ENCODE data around the gene PHC2. TPM values are rescaled to one million over a fixed set of nuclear protein-coding genes. Genes with fewer than 3 reads are reported as not detected.
A peak's percentile ranks its signal among the peaks of the same experiment; 100 is the strongest.

Gene PHC2
- total RNA-seq, 1 experiment from 2014 or later: 128 TPM

DNA sequence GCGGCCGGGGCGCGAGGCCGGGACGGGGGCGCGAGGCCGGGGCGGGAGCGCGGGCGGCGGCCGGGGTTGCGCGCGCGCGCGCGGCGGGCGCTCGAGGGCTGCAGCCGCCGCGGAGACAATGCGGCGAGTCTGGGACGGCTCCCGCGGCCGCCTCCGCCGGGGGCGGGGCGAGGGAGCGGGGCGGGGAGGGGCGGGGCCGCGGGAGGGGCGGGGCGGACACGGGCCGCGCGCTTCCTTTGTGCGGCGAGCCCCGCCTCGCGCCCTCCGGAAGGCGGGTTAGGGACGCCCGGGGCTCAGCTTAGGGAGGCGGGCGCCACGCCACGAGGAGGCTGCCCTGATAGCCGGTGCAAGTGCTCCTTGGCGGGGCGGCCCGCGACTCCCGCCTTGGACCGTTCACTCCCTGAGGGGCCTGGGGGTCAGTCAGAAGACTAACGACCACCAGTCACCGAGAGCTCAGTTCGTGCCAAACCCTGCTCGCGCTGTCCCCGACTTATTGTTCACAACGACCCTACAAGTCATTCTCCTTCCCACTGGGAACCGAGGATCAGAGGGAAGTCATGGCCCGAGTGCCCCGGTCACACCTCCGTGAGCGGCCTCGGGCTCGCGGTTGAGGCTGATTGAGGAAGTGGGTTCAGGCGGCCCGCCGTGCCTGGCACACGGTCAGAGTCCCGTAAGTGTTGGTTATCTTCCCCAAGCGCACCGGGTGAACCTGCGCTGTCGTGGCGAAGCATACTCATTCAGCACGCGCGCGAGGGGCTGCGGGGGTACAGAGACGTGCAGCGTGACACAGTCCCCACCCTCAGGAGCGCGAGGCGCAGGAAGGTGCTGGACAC, 80.9 kb downstream of the PHC2 start:
- DNase-seq (ENCODE audit: low read depth): peak; percentile 84

DNA sequence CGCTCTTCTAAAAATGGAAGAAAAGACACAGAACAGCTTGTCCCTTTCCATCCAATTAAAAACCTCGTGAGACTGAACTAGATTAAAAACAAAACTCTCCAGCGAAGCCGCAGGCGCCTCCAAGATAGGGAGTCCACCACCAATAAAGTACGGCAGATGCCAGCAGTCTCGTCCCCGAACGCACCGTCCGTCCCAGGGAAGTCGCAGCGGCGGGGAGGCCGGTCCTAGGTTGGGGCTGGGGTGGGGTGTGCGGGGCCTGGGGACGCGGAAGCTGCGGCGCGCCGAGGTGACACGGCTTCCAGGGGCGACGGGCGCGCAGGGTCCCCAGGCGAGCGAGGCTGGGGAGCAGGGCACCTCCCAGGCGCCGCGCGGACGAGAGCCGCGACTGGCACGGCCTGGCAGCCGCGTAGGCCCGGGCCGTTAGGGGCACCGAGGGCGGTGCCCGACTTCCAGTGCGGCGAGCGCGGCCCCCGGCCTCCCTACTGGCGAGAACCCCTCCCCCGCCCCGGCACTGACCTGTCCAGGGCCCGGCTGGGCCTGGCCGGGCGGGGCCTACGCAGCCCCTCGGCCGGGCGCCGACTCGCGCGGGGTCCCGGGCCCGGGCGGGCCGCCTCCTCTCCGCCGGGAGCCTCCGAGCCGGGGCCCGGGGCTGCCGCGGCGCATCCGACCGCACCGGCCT, 81.7 kb downstream of the PHC2 start:
- DNase-seq (ENCODE audit: low read depth): peak; percentile 55

DNA sequence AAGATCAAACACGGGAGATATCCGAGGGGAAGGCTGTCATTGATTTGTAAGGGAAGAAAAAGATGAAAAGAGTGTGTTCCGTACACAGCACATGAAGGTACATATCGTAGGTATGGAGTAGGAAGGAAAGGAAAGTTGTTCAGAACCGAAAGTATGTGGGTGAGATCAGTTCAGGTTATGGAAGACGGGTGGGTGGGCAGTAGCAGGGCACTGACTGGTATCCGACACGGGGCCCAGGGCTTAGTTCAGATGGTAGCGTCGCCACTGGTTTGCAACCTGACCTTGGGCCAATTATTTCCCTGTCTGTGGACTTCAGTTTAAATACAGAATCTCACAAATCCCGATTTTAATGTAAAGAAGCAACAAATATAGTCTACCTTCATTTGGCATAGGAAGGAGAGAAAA, 82.2 kb downstream of the PHC2 start:
- DNase-seq (ENCODE audit: low read depth): peak; percentile 54

DNA sequence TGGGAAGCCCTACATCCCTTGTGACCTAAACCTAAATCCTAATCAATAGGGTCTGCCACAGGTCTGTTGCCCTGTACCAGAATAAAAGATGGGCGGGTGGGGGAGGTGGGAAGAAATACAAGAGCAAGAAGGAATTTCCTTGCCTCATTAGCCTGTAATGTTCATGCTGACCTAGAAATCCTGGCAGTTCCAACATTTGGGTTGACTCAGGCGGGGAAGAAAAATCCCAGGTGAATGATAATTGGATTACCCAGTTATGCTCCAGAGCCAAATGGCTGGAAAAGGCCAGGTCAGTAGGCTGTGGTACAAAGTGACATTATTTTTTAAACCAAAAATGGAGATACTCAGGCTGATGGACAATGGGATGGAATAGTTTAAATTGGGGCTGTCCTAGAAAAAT, 82.7 kb downstream of the PHC2 start:
- peak; percentile 73 for DNase-seq (ENCODE audit: low read depth)

DNA sequence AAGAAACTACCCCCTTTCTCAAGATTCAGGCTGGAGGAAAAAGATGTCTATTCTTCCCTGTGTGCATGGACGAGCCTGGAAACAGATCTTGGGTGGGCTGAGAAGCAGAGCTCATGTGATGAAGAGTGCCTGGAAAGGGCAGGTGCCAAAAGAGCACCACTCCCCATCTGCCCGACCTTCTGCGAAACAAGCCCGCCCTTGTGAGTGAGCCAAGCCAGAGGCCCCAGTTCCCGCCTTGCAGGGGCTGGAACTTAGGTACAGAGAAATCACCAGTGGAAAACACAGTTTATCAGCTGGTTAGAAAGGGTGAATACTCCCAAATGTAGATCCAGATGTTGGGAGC, 83.3 kb downstream of the PHC2 start:
- peak; percentile 55 for DNase-seq (ENCODE audit: low read depth)

DNA sequence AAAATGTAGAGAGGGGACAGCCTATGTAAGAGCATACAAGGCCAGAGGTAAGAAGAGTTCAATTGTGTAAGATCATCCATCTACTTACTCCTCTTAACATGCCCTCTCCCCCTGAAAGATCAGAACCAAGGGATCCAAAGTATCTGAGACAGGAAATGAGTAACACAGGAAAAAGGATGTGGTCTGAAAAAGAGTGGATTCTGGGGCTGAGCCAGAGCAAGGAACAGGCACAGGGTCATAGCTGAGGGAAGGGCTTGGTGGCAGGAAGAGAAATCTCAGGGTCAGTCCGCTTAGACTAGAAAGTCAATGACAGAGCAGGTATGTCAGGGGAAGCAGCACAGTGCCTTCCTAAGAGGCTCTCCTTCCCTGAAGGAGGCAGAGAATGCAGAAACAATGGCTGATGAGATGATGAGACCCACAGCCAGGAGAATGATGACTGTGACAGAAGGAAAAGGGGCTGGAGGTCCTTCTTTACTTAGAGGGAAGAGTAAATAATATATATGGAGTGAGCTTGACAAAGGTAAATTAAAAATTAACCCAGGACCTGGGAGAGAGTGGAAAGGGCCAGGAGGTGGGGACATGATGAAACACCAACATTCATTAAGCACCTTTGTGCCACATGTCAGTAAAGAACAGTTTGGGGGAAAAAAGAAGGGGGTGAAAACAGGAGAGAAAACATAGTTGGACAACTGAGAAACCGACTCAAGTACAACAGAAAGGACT, 83.8 kb downstream of the PHC2 start:
- DNase-seq (ENCODE audit: low read depth): peak; percentile 99

DNA sequence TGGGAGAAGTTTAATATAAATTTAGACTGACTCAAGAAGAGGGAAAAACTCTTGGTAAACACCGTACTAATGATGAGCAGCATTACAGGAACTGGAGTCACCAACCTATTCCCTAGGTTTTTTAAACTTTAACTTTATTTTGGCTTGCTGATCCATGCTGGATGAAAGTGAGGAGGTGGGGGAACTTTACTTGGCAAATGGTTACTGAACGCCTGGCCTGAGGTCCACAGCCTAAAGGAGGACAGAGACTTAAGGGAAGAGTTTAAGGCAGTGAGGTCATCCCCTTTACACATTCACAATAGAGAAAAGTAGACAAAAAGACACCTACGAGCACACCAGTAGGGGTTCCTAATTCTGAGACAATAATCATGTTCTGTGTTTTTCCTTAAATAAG, 84.4 kb downstream of the PHC2 start:
- no peak for DNase-seq (ENCODE audit: low read depth)

DNA sequence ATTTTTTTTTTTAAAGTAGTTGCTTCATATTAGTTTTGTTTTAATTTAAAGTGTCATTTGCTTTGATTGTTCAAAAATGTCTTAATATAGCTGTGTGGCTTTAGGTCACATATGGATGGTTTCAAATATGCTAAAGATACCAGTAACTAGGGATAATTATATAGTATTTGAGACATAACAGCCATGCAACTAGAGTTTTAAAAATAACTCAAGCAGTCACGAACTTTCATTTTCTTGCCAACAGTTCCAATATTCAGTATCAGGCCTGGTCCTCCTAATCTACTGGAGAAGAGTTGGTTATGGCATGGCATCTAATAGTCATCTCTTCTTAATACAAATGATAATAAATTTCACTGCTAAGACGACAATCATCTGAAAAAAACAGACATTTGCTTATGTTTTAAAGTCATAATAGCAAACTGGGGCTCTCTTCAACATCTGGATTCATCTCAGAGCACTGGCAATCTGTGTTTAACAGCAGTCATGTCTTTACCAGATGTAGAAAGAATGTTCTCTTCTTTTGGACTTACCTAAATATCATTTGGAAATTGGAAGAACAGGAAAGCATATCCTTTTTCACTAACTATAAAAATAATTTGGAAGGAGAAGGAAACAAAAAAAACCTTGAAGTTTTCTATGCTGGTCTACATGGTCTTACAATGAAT, 85.9 kb downstream of the PHC2 start:
- no peak for DNase-seq (ENCODE audit: low read depth)

DNA sequence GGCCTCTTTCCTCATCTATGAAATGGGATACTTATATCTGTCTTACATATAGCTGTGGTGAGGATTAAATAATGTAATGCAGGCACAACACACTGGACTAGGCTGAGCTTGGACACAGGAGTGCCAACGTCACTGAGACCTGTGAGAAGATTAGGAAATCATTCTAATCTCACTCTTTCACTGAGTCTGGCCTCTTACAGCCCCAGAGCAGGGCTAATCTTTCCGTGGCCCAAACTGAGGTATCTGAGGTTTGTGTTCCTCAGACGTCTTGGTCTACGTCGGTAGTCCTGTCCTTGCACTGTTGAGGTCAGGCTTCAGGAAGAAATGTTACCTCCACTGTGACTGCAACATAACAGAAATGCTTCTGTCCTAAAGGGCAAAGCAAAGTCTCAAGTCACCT, 87.4 kb downstream of the PHC2 start:
- DNase-seq (ENCODE audit: low read depth): no peak

DNA sequence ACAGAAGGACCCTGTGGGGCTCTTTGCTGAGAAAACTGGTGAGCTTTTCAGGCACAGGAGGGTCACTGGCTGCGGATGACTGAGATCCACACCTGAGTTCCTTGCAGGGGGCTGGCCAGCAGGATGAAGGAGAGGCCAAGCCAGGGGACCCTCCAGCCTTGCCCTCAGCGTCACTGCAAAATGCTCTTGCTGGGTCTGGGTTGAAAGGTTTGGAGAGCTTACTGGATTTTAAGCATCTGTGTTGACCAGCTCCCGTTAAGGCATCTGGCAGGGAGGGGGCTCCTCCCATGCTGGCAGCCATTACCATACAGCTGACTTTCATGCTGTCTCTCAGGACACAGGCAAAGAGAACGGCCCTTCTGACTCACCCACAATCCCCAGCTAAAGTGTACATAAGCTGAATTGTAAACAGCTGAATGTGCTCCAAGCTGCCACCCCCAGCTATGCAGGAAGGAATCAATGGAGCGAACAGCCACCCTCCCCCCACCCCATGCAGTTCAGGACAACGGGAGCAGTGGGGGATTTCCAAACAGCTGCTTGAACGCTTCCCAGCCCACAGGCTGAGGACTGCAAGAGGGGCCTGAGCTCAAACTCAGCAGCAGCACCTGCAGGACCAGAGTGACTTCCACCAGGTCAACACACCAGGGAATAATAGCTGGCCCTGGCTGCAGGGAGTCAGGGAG, 88.7 kb downstream of the PHC2 start:
- peak; percentile 96 for DNase-seq (ENCODE audit: low read depth)

DNA sequence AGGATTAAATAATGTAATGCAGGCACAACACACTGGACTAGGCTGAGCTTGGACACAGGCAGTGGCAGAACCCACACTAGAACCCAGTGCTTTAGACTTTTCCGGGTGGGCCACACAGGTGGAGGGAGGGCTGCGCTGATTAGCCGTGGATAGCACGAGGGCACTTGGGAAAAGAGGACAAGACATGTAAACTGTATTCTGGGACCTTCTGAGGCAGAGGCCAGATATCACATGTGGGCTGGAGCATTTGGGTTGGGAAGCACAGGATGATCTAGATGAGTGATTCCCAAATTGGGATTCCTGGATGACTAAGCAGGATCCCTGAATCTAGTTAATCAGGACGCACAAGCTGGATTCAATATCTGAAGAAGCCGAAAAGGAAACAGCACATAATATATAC, 89.7 kb downstream of the PHC2 start:
- DNase-seq (ENCODE audit: low read depth): no peak

DNA sequence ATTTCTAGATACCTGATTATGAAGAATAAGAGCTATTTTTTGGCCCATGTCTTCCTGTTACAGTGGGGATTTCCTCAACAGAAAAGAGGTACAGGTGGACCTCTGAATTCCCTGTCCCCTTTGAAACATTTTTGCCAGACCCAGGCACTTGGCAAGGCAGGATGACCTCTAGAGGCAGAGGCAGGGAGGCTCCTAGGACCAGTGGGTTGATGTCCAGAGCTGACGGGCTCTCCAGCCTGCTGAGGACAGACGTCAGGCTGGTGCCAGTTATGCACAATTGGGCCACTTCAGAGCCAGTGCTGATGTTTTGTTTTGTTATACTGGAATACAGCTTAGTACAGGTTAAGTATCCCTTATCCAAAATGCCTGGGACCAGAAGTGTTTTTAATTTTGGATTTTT, 91.5 kb downstream of the PHC2 start:
- DNase-seq (ENCODE audit: low read depth): no peak

DNA sequence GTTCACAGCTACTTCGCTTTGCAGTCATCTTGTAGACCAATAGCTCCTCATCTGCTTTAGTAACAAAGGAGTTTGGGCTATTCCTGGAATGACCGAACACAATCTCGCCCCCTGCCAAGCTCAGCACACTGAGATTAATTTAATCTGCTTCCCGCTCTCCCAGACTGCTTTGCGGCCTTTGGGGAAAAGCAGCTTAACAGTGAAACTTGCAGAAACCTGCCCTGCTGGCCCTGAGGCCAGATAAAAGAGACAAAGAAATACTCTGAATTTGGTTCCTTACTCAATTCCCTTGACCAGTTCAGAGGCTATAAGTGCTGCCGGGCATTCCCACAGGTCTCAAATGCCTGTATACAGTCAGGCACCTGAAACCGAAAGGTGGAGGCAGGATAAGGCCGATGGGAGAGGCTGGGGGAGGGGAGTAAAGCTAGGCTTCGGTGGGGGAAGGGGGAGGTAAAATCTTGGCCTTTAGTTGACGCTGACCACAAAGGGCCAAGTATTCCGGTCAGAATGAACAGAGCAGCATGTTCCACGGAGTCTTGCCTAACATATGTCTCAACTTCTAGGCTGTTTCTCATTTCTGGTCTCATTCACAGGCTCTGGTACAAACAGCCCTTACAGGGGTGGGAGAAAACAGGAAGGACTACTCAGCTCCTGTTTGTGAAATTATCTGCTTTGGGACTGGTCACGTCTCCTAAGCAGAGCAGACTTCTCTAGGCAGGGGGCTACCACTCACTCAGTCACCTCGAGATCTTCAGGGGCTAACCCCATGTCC, 92.3 kb downstream of the PHC2 start:
- DNase-seq (ENCODE audit: low read depth): peak; percentile 20

DNA sequence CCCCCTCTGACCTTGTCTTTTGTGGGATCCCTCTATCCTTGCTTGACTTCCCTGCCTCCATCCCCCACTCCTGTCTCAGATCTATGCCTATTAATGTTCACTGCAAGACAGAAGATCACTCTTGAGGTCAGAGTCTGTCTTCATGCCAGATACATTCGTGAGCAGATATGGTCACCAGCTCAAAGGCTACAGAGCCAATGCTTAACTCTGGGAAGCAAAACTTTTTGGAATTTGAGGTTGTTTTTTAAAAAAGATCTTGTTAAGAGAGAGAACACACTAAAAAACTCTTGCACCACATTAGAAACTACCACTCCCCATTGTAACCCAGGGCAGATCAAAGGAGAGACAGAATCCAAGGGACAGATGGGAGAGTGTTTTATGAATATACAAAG, 92.9 kb downstream of the PHC2 start:
- peak; percentile 28 for DNase-seq (ENCODE audit: low read depth)

DNA sequence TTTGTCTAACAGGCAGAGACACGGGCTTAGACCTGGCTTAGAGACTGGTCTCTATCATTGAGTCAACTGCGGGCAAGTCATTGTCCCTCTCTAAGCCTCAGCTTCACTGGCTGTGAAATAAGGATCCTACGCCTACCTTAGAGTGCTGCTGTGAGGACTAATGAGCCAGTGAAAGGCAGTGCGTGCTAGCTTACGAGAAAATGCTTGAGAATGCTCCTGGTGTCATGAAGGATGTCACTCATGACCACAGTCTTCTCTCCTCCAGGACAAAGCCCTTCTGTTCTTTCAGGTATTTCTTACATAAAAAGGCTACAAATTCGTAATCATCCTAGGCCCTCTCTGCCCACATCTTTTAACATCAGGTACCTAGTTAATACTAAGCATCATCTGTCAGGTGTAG, 93.5 kb downstream of the PHC2 start:
- DNase-seq (ENCODE audit: low read depth): no peak

DNA sequence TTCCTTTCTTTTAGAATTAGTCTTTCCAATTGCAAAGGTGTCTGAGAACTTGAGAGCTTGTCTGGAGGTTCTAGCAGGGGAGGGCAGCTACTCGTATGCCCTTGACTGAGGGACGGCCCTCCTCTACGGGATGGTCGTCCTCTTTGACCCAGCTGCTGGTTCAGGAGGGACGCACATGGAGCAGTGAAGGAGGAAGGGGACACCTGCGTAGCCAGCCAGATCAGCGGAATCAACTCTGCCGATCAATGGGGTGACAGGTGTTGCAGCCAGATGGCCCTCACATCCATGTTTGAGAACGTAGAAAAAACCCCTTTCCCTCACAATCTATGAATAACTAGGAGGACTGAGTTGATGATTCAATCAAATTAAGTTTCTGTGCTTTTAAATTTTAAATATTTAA, 94.3 kb downstream of the PHC2 start:
- no peak for DNase-seq (ENCODE audit: low read depth)

DNA sequence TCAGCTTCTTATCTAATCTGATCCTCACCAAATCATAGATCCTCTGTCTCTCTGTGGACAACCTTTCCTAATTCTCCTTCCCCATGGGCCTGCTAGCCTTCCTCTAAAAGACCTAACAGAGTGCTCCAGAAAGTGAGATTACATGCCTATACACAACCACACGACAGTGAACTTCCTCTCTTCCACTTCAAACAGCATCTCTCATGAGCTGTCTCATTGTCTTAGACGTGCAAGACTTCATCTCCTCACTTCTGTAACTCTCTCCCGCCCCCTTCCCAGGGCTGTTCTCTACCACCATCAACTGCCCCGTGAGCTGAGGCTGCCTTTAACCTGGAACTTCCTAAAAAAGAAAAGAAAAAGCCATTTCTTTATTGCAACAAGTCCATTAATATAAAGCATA, 95.9 kb downstream of the PHC2 start:
- DNase-seq (ENCODE audit: low read depth): no peak

DNA sequence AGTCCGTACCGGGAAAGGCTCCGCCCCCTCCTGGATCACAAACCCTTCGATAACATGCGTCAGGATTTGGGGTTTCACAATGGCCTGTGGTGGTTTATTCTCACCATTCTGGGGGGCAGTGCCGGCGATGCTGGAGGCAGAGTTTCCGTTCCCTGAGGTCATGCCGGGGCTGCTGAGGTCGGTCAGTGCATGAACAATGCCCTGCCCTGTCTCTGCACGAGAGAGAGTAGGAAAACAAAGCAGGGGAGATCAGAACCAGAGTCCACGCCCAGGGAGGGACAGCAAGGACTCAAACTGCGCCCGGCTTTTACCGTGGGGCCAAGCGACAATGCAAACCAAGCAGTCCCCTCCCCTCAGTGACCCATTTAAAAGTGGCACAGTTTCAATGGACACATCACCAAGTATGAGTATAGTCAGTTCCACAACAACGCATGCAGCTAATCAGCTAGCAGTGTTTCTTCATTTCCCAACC, 96.8 kb downstream of the PHC2 start:
- DNase-seq (ENCODE audit: low read depth): no peak

DNA sequence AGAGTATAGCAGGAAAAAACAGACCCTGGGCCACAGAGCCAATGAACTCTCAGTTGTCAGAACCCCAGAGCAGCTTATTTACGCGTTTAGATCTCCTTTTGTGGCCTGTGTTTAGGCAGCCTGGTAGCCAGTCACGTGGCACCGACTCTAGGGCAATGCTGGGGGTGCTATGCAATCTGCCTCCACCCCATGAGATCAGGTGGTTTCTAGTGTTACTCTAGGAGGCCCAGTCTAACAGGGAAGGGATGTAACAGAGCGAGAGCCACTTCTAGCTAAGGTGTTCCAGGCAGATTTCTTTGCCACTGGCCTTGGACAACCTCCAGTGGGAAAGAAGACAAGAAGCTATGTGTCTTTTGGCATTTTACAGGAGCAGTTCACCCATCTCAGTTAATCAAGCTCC, 98.0 kb downstream of the PHC2 start:
- no peak for DNase-seq (ENCODE audit: low read depth)

DNA sequence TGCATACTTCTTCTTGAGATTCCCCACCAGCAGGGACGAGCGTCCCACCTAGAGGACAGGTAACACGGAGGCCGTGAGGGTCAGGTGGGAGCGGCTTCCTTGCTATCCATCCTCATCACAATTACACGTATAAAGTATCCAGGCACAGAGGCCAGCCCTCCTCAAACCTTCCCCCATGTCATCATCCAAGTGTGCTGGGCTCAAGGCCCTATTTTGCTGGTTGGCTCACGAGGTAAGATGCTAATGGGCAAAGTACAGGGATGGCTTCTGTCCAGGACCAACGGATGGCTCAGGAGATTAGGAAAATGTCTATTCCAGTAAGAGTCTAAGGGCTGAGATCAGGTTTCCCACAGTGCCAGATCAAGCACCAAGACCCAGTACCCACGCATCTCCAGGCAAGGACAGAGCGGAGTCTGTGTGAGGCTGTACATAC, 98.5 kb downstream of the PHC2 start:
- DNase-seq (ENCODE audit: low read depth): peak; percentile 79
